ENCODE data around the gene COL4A3.

DNA sequence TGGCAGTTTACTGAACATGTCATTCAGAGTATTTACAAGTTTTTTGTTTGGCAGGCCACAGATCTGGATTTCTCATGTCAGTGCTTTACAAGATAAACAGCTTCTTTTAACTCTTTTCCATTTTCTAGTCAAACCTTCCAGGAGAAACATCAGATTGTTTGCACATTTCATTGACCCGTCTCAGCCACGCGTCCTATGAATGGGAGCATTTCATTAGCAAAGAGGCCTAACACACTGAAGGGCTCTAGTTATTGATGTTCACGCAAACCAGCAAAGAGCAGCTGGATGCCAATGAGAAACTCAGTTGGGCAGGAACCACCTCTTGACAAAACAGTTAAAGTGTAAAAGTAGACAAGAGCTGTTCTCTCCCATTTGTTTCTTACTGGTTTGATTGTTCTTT lies 131.4 kb downstream of the COL4A3 start:
- TF ChIP-seq POLR2A (IDR thresholded peaks at IDR 0.05): no peak
- TF ChIP-seq, protein P1, sequence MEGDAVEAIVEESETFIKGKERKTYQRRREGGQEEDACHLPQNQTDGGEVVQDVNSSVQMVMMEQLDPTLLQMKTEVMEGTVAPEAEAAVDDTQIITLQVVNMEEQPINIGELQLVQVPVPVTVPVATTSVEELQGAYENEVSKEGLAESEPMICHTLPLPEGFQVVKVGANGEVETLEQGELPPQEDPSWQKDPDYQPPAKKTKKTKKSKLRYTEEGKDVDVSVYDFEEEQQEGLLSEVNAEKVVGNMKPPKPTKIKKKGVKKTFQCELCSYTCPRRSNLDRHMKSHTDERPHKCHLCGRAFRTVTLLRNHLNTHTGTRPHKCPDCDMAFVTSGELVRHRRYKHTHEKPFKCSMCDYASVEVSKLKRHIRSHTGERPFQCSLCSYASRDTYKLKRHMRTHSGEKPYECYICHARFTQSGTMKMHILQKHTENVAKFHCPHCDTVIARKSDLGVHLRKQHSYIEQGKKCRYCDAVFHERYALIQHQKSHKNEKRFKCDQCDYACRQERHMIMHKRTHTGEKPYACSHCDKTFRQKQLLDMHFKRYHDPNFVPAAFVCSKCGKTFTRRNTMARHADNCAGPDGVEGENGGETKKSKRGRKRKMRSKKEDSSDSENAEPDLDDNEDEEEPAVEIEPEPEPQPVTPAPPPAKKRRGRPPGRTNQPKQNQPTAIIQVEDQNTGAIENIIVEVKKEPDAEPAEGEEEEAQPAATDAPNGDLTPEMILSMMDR (IDR thresholded peaks at IDR 0.05): no peak
